ENCODE measurements around the gene CLPTM1. TPM values are rescaled to one million over a fixed set of nuclear protein-coding genes. Genes with fewer than 3 reads are reported as not detected.
"Not testable (repeated sequence)": the region's sequence is repeated elsewhere in the genome, so short reads cannot be mapped to it uniquely, and the experiment has no call there.

CLPTM1 gene
- total and polyA plus RNA-seq, 2 donors (not counting 1 experiment from before 2014, with no cell fraction given), result 121 to 129 TPM

DNA sequence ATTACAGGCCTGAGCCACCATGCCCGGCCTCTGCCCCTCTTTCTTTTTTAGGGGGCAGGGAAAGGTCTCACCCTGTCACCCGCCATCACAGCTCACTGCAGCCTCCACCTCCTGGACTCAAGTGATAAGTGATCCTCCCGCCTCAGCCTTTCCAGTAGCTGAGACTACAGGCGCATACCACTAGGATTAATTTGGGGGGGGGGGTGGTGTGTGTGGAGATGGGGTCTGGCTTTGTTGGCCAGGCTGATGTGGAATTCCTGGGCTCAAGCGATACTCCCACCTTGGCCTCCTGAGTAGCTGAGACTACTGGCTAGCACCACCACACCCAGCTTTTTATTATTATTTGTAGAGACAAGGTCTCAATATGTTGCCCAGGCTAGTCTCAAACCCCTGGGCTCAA, 45.4 kb upstream of the CLPTM1 start:
- H3K4me3 Mint-ChIP-seq, result no peak overlapping the region

DNA sequence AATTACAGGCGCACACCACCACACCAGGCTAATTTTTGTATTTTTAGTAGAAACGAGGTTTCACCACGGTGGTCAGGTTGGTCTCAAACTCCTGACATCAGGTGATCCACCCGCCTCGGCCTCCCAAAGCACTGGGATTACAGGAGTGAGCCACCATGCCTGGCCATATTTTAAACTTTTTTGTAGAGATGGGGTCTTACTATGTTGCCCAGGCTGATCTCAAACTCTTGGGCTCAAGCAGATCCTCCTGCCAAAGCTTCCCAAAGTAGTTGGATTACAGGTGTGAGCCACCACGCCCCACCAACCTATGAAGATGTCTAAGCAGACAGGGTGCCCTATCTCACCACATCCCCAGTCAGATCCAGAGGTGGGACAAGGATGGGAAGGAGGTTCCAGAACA, 43.3 kb upstream of the CLPTM1 start:
- H3K4me3 Mint-ChIP-seq; H3K79me2 ChIP-seq (ENCODE audit: control insufficient read depth, insufficient read depth, low read length); H3K4me1 Mint-ChIP-seq; H3K27ac ChIP-seq (ENCODE audit: low read length in 2 of 2); intact Hi-C loops (cut with micrococcal nuclease); H3K36me3 ChIP-seq (replicated peaks in 1 of 2; ENCODE audit: control extremely low read depth in 1 of 2, control insufficient read depth in 1 of 2, extremely low read depth in 1 of 2, insufficient read depth in 2 of 2, low read length in 1 of 2); H3K4me3 ChIP-seq (ENCODE audit: control extremely low read depth in 1 of 5, extremely low read depth in 1 of 5, insufficient read depth in 1 of 5, low read depth in 2 of 5, low read length in 4 of 5); H3K9me3 Mint-ChIP-seq (ENCODE audit: insufficient read depth); ATAC-seq (ENCODE audit: low read depth); H3K27ac Mint-ChIP-seq; H3K9me3 ChIP-seq (ENCODE audit: control extremely low read depth in 1 of 3, control insufficient read depth in 2 of 3, insufficient read depth in 1 of 3, low read length in 2 of 3); H2AFZ ChIP-seq (ENCODE audit: insufficient read depth, low read depth, low read length, poor library complexity, severe bottlenecking); H3K4me2 ChIP-seq (replicated peaks; ENCODE audit: low read depth, low read length, poor library complexity, severe bottlenecking); DNase-seq; H4K20me1 ChIP-seq (ENCODE audit: control insufficient read depth, insufficient read depth, low read length, poor library complexity, severe bottlenecking); POLR2A ChIA-PET; H3K9ac ChIP-seq (ENCODE audit: low read length): not testable (repeated sequence)
- 82% methylated on average over 3 of the region's 6 CpGs for WGBS (ENCODE audit: insufficient coverage)
- CTCF ChIA-PET, result interaction anchor here (1.2 to 1.5 kb wide), 2 partner anchors 8 to 39 kb away, joined by 3 read pairs; no protein-coding TSS in a partner anchor
- peaks cover 29% of the 10 kb centered on the region for H3K27me3 Mint-ChIP-seq
- Histone ChIP-seq H3K27me3 (replicated peaks in 1 of 4; ENCODE audit: control extremely low read depth in 1 of 4, control insufficient read depth in 3 of 4, insufficient read depth in 4 of 4, low read length in 3 of 4) (peaks cover 0 to 29% (median 2%) of the 10 kb centered on the region in 4 experiments), H3K4me1 (ENCODE audit: control insufficient read depth in 2 of 2, insufficient read depth in 2 of 2, low read length in 2 of 2) (peaks cover 7 to 13% of the 10 kb centered on the region in 2 donors)

More for the DNA sequence above, 45.4 kb upstream of the CLPTM1 start:
- no peak overlapping the region for H3K4me3 ChIP-seq (ENCODE audit: control extremely low read depth in 1 of 5, extremely low read depth in 1 of 5, insufficient read depth in 1 of 5, low read depth in 2 of 5, low read length in 4 of 5)
- H3K27ac Mint-ChIP-seq, result no peak overlapping the region
- ATAC-seq (ENCODE audit: low read depth) (no peak), DNase-seq (no peak)
- no peak overlapping the region for H3K4me2 ChIP-seq (replicated peaks; ENCODE audit: low read depth, low read length, poor library complexity, severe bottlenecking)
- no peaks in the 10 kb centered on the region for H3K36me3 ChIP-seq (replicated peaks in 1 of 2; ENCODE audit: control extremely low read depth in 1 of 2, control insufficient read depth in 1 of 2, extremely low read depth in 1 of 2, insufficient read depth in 2 of 2, low read length in 1 of 2)
- H3K27me3 Mint-ChIP-seq, result peaks cover 39% of the 10 kb centered on the region
- H2AFZ ChIP-seq (ENCODE audit: insufficient read depth, low read depth, low read length, poor library complexity, severe bottlenecking), result no peak overlapping the region
- no peaks in the 10 kb centered on the region for H3K9me3 Mint-ChIP-seq (ENCODE audit: insufficient read depth)
- no peak overlapping the region for H3K9ac ChIP-seq (ENCODE audit: low read length)
- CTCF ChIA-PET, result interaction anchor here (0.6 to 1.1 kb wide), 3 partner anchors 38 to 1217 kb away, joined by 3 read pairs; no protein-coding TSS in a partner anchor
- POLR2A ChIA-PET, result no interaction called here
- H4K20me1 ChIP-seq (ENCODE audit: control insufficient read depth, insufficient read depth, low read length, poor library complexity, severe bottlenecking), result no peaks in the 10 kb centered on the region
- H3K27me3 ChIP-seq (replicated peaks in 1 of 4; ENCODE audit: control extremely low read depth in 1 of 4, control insufficient read depth in 3 of 4, insufficient read depth in 4 of 4, low read length in 3 of 4), result peaks cover 0 to 47% (median 11%) of the 10 kb centered on the region in 4 experiments
- 83% methylated on average over 1 of the region's 5 CpGs for WGBS (ENCODE audit: insufficient coverage)
- H3K79me2 ChIP-seq (ENCODE audit: control insufficient read depth, insufficient read depth, low read length), result no peaks in the 10 kb centered on the region
- H3K4me1 Mint-ChIP-seq, result peaks cover 19% of the 10 kb centered on the region
- H3K4me1 ChIP-seq (ENCODE audit: control insufficient read depth in 2 of 2, insufficient read depth in 2 of 2, low read length in 2 of 2), result peaks cover 22% of the 10 kb centered on the region in 2 donors
- peaks cover 0 to 9% (median 0%) of the 10 kb centered on the region in 3 donors for H3K9me3 ChIP-seq (ENCODE audit: control extremely low read depth in 1 of 3, control insufficient read depth in 2 of 3, insufficient read depth in 1 of 3, low read length in 2 of 3)
- intact Hi-C loops (cut with micrococcal nuclease), result no loop called here
- H3K27ac ChIP-seq (ENCODE audit: low read length in 2 of 2), result no peak overlapping the region
- no peak for TF ChIP-seq EZH2 (IDR thresholded peaks at IDR 0.05; ENCODE audit: borderline replicate concordance, insufficient read depth, low read depth, low read length, poor library complexity, severe bottlenecking)
- TF ChIP-seq, protein P1, sequence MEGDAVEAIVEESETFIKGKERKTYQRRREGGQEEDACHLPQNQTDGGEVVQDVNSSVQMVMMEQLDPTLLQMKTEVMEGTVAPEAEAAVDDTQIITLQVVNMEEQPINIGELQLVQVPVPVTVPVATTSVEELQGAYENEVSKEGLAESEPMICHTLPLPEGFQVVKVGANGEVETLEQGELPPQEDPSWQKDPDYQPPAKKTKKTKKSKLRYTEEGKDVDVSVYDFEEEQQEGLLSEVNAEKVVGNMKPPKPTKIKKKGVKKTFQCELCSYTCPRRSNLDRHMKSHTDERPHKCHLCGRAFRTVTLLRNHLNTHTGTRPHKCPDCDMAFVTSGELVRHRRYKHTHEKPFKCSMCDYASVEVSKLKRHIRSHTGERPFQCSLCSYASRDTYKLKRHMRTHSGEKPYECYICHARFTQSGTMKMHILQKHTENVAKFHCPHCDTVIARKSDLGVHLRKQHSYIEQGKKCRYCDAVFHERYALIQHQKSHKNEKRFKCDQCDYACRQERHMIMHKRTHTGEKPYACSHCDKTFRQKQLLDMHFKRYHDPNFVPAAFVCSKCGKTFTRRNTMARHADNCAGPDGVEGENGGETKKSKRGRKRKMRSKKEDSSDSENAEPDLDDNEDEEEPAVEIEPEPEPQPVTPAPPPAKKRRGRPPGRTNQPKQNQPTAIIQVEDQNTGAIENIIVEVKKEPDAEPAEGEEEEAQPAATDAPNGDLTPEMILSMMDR (IDR thresholded peaks at IDR 0.05), result no peak
